GM23338 (cell line): Measurements from ENCODE around the gene MEGF8. TPM values are rescaled to one million over a fixed set of nuclear protein-coding genes. Genes with fewer than 3 reads are reported as not detected.
A peak's percentile ranks its signal among the peaks of the same experiment; 100 is the strongest.

Source experiments
- ATAC-seq: fragments of 200-7000 bp; cut with Tn5 transposase; 3 replicates; pipeline ENCODE4 v1.9.1; 2020
- DNase-seq: peaks from one replicate; pipeline ENCODE4 v3.0.0-alpha.2; 2015; ENCODE audit warnings: low spot score
- H2AFZ ChIP-seq: fragments of 200-600 bp; sonication (generic); 2 replicates; pipeline ENCODE4 v1.8.0; 2016; ENCODE audit warnings: antibody characterized with exemption, mild to moderate bottlenecking, moderate library complexity
- H3F3A ChIP-seq: fragments of 200-600 bp; sonication (generic); replicated peaks from 2 replicates; pipeline ENCODE4 v1.8.0; 2017; ENCODE audit warnings: antibody characterized with exemption, mixed run types, low read depth
- H3K27ac ChIP-seq: fragments of 200-600 bp; sonication (generic); 2 replicates; pipeline ENCODE4 v1.6.1; 2016; ENCODE audit warnings: low read depth
- H3K27me3 ChIP-seq: fragments of 200-600 bp; sonication (generic); 2 replicates; pipeline ENCODE4 v1.8.0; 2016; ENCODE audit warnings: mild to moderate bottlenecking, mixed run types, moderate library complexity; ENCODE audit not compliant: insufficient read depth
- H3K36me3 ChIP-seq: fragments of 200-600 bp; sonication (generic); 2 replicates; pipeline ENCODE4 v1.8.0; 2016; ENCODE audit warnings: mild to moderate bottlenecking; ENCODE audit not compliant: insufficient read depth
- H3K4me1 ChIP-seq: fragments of 200-600 bp; sonication (generic); 2 replicates; pipeline ENCODE4 v1.8.0; 2016; ENCODE audit warnings: mild to moderate bottlenecking, moderate library complexity; ENCODE audit not compliant: insufficient read depth
- H3K4me2 ChIP-seq: fragments of 200-600 bp; sonication (generic); 2 replicates; pipeline ENCODE4 v1.7.1; 2017; ENCODE audit warnings: mixed run types
- H3K4me3 ChIP-seq: fragments of 200-600 bp; sonication (generic); 2 replicates; pipeline ENCODE4 v1.6.1; 2016; ENCODE audit warnings: mixed run types
- H3K79me2 ChIP-seq: fragments of 200-600 bp; sonication (generic); replicated peaks from 2 replicates; pipeline ENCODE4 v1.8.0; 2017; ENCODE audit warnings: mild to moderate bottlenecking; ENCODE audit not compliant: insufficient read depth
- H3K9me2 ChIP-seq: fragments of 200-600 bp; sonication (generic); 2 replicates; pipeline ENCODE4 v1.8.0; 2017; ENCODE audit not compliant: insufficient read depth
- H4K20me1 ChIP-seq: fragments of 200-600 bp; sonication (generic); replicated peaks from 2 replicates; pipeline ENCODE4 v1.8.0; 2017; ENCODE audit warnings: mild to moderate bottlenecking; ENCODE audit not compliant: insufficient read depth
- H3K27ac Mint-ChIP-seq: 2 replicates; pipeline ENCODE4 v1.8.0; 2020; ENCODE audit warnings: inconsistent platforms, mild to moderate bottlenecking, moderate library complexity, mixed read lengths
- H3K27me3 Mint-ChIP-seq: 3 replicates; pipeline ENCODE4 v1.8.0; 2022; ENCODE audit warnings: low read depth, mild to moderate bottlenecking, moderate library complexity, mixed read lengths, inconsistent platforms; ENCODE audit not compliant: insufficient read depth, poor library complexity
- H3K36me3 Mint-ChIP-seq: 3 replicates; pipeline ENCODE4 v1.8.0; 2021; ENCODE audit warnings: low read depth, mild to moderate bottlenecking, inconsistent platforms, moderate library complexity, mixed read lengths
- H3K4me1 Mint-ChIP-seq: 3 replicates; pipeline ENCODE4 v1.8.0; 2020; ENCODE audit warnings: mild to moderate bottlenecking, inconsistent platforms, mixed read lengths
- H3K4me3 Mint-ChIP-seq: 3 replicates; pipeline ENCODE4 v1.8.0; 2021; ENCODE audit warnings: moderate library complexity, mild to moderate bottlenecking, inconsistent platforms, mixed read lengths
- H3K9me3 Mint-ChIP-seq: 3 replicates; pipeline ENCODE4 v1.8.0; 2020; ENCODE audit warnings: moderate library complexity, mild to moderate bottlenecking, inconsistent platforms, mixed read lengths
- CTCF ChIP-seq, 2 experiments: fragments of 200-600 bp in 1 of 2; sonication (generic) in 1 of 2; conservative IDR thresholded peaks; 2 replicates each; pipeline versions ENCODE4 v1.5.1 to v1.6.1; 2016 to 2017; ENCODE audit warnings: antibody characterized with exemption in 2 of 2, low read depth in 2 of 2, mild to moderate bottlenecking in 2 of 2, moderate library complexity in 1 of 2
- ETS1 ChIP-seq: IDR thresholded peaks from 2 replicates; pipeline ENCODE4 v1.6.1; 2016; ENCODE audit warnings: antibody characterized with exemption
- JUNB ChIP-seq: IDR thresholded peaks from one replicate; pipeline ENCODE4 v1.6.1; 2016; ENCODE audit warnings: antibody characterized with exemption; ENCODE audit not compliant: unreplicated experiment
- STAT1 ChIP-seq: IDR thresholded peaks from one replicate; pipeline ENCODE4 v1.6.1; 2016; ENCODE audit warnings: antibody characterized with exemption; ENCODE audit not compliant: unreplicated experiment
- ZNF114 ChIP-seq: fragments of 250-450 bp; sonication (Bioruptor Pico); IDR thresholded peaks from 2 replicates; pipeline ENCODE4 v1.5.0; 2020; ENCODE audit warnings: mild to moderate bottlenecking, moderate library complexity
- ZNF331 ChIP-seq: fragments of 250-450 bp; sonication (Bioruptor Pico); IDR thresholded peaks from 2 replicates; pipeline ENCODE4 v1.5.0; 2020; ENCODE audit warnings: low read depth, mild to moderate bottlenecking, moderate library complexity
- ZNF462 ChIP-seq: fragments of 250-450 bp; sonication (Bioruptor Pico); IDR thresholded peaks from 2 replicates; pipeline ENCODE4 v1.5.0; 2020; ENCODE audit warnings: mild to moderate bottlenecking, moderate library complexity
- polyA plus RNA-seq: library from polyadenylated mRNA; unstranded; fragments of >200 nt; fragmentation: Nextera tagmentation; extraction: Ambion mirVana; gene quantifications from 2 replicates; pipeline ENCODE4 v1.2.1, GENCODE V29; 2016
- total RNA-seq: library from RNA; depleted of rRNA; stranded (reverse); fragments of >200 nt; shearing (Covaris generic); gene quantifications from 2 replicates; pipeline ENCODE4 v1.2.3, GENCODE V29; 2014

The MEGF8 gene
- total and polyA plus RNA-seq, 2 experiments from 2014 or later: 6.2 to 40.5 TPM

GRCh38 chr19:42370626-42371175 is 45.3 kb downstream of the MEGF8 start:
- Histone ChIP-seq H3K27ac (peak overlapping the region; percentile 89; the same call in 1 of the 2 replicates), H3K27me3 (no peaks in the 10 kb centered on the region), H3K4me3 (peak overlapping the region; percentile 19), H3K9me2 (no peaks in the 10 kb centered on the region), H3K36me3 (no peaks in the 10 kb centered on the region), H2AFZ (no peak overlapping the region), H3F3A (0 out of 2 replicates have a peak, but pooled peaks cover 12% of the 10 kb centered on the region), H3K4me2 (peak overlapping the region; percentile 73), H4K20me1 (no peaks in the 10 kb centered on the region), H3K79me2 (no peaks in the 10 kb centered on the region), H3K4me1 (peaks cover 32% of the 10 kb centered on the region)
- peaks cover 50% of the 10 kb centered on the region for H3K4me1 Mint-ChIP-seq
- TF ChIP-seq ETS1 (no peak), JUNB (no peak), ZNF331 (CRISPR knock-in tag) (no peak), ZNF114 (CRISPR knock-in tag) (no peak)
- H3K27me3 Mint-ChIP-seq: peaks cover 19% of the 10 kb centered on the region
- DNase-seq (peak; percentile 45), ATAC-seq (peak; percentile 15)
- H3K36me3 Mint-ChIP-seq: peaks cover 41% of the 10 kb centered on the region
- H3K9me3 Mint-ChIP-seq: peaks cover 8% of the 10 kb centered on the region
- peak overlapping the region; percentile 88 for H3K27ac Mint-ChIP-seq
- H3K4me3 Mint-ChIP-seq: peak overlapping the region; percentile 48

GRCh38 chr19:42374826-42375376 is 49.5 kb downstream of the MEGF8 start:
- 0 out of 2 replicates have a peak overlapping the region, but pooled peaks have one; percentile 1 for H3K27ac Mint-ChIP-seq
- H3K4me3 Mint-ChIP-seq: no peak overlapping the region
- H3K27me3 Mint-ChIP-seq: peaks cover 15% of the 10 kb centered on the region
- ATAC-seq (no peak), DNase-seq (no peak)
- Histone ChIP-seq H3K9me2 (no peaks in the 10 kb centered on the region), H3F3A (0 out of 2 replicates have a peak, but pooled peaks cover 8% of the 10 kb centered on the region), H3K27me3 (no peaks in the 10 kb centered on the region), H4K20me1 (no peaks in the 10 kb centered on the region), H2AFZ (no peak overlapping the region), H3K27ac (no peak overlapping the region), H3K4me2 (no peak overlapping the region), H3K36me3 (no peaks in the 10 kb centered on the region), H3K4me1 (peaks cover 11% of the 10 kb centered on the region), H3K4me3 (no peak overlapping the region), H3K79me2 (no peaks in the 10 kb centered on the region)
- peaks cover 35% of the 10 kb centered on the region for H3K36me3 Mint-ChIP-seq
- peaks cover 3% of the 10 kb centered on the region; the same call in 2 of the 3 replicates for H3K9me3 Mint-ChIP-seq
- peaks cover 23% of the 10 kb centered on the region for H3K4me1 Mint-ChIP-seq
- no peak for TF ChIP-seq CTCF (conservative IDR thresholded peaks at IDR 0.05; ENCODE audit: low read depth in 2 of 2)
- TF ChIP-seq ETS1: no peak
- TF ChIP-seq STAT1: no peak
- TF ChIP-seq ZNF462 (CRISPR knock-in tag): no peak
